Measurements from ENCODE around the gene PRM1.
"Not testable (repeated sequence)": the region's sequence is repeated elsewhere in the genome, so short reads cannot be mapped to it uniquely, and the experiment has no call there.

PRM1 gene

DNA sequence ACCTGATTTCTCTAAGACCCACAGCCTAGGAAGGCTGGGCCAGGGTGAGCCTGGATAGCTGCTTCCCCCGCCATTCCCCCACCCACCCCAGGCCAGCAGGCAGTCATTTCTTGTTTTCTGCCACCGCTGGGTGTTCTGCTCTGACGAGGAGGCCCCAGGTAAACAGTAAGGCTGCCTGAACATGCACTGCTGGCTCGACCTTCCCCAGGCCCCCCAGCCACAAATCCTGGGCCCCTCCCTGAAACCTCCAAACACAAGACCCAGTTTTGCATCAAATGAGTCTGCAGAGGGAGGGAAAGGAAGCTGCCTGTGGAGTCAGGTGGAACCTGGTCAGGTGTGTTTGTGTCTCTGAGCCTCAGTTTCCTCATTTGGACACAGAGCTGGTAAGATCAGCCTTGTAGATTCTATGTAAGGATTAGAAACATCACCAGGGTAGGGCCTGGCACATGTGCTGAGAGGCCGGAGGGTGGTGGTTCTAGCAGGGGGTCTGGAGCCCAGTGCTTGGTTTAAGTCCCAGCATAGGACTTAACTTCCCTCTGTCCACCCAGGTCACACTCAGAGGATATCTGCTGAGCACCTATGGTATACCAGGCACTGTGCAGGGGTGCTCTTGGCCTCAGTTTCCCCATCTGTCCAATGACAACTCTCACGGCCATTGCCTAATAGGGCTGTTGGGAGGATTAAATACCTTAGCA lies 18.9 kb upstream of the PRM1 start:
- Mint-ChIP-seq H3K4me1 (peaks cover 27% of the 10 kb centered on the region), H3K27me3 (ENCODE audit: low read depth, poor library complexity) (peaks cover 26% of the 10 kb centered on the region), H3K36me3 (ENCODE audit: low read depth) (no peaks in the 10 kb centered on the region), H3K9me3 (no peaks in the 10 kb centered on the region), H3K4me3 (no peak overlapping the region), H3K27ac (no peak overlapping the region)
- DNase-seq: no peak
- TF ChIP-seq, protein P1, sequence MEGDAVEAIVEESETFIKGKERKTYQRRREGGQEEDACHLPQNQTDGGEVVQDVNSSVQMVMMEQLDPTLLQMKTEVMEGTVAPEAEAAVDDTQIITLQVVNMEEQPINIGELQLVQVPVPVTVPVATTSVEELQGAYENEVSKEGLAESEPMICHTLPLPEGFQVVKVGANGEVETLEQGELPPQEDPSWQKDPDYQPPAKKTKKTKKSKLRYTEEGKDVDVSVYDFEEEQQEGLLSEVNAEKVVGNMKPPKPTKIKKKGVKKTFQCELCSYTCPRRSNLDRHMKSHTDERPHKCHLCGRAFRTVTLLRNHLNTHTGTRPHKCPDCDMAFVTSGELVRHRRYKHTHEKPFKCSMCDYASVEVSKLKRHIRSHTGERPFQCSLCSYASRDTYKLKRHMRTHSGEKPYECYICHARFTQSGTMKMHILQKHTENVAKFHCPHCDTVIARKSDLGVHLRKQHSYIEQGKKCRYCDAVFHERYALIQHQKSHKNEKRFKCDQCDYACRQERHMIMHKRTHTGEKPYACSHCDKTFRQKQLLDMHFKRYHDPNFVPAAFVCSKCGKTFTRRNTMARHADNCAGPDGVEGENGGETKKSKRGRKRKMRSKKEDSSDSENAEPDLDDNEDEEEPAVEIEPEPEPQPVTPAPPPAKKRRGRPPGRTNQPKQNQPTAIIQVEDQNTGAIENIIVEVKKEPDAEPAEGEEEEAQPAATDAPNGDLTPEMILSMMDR (IDR thresholded peaks at IDR 0.05): no peak

DNA sequence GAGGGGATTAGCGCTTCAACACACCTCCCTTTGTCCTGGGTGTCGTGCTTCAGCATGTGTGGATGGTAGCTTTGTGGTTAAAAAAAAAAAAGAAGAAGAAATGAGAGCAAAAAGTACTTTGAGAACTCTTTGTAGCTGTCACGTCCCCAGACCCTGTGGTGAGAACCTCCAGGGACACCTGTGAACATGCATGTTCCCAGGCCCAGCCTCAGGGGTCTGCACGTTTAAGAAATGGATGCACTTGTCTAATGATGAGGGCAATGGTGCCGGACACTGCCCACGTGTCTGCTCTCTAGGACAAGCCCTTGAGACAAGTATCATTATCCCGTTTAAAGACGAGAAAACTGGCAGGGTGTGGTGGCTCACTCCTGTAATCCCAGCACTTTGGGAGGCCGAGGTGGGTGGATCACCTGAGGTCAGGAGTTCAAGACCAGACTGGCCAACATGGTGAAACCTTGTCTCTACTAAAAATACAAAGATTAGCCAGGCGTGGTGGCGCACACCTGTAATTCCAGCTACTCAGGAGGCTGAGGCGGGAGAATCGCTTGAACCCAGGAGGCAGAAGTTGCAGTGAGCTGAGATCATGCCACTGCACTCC lies 17.9 kb upstream of the PRM1 start:
- H3K27ac Mint-ChIP-seq; H3K4me3 Mint-ChIP-seq; H3K36me3 Mint-ChIP-seq (ENCODE audit: low read depth); H3K9me3 Mint-ChIP-seq; DNase-seq: not testable (repeated sequence)
- H3K4me1 Mint-ChIP-seq: peaks cover 27% of the 10 kb centered on the region
- H3K27me3 Mint-ChIP-seq (ENCODE audit: low read depth, poor library complexity): peaks cover 22% of the 10 kb centered on the region

DNA sequence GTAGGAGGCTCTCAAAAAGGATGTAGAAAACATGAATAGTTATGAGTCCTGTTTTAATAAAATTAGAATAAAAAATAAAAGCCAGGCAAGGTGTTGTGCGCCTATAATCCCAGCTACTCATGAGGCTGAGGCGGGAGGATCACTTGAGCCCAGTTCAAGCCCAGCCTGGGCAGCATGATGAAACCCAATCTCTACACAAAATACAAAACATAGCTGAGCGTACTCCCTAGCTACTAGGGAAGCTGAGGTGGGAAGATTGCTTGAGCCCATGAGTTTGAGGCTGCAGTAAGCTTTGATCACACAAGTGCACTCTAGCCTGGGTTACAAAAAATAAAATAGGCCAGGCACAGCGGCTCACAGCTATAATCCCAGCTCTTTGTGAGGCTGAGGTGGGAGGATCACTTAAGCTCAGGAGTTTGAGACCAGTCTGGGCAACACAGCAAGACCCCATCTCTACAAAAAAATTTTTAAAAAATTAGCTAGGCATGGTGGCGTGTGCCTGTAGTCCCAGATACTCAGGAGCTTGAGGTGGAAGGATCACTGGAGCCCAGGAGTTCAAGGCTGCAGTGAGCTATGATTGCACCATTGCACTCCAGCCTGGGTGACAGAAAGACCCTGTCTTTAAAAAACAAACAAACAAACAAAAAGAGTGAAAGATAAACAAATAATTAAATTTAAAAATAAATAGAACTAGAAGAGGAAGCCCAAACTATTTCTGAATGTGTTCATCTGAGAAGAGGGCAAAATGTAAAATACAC lies 17.2 kb upstream of the PRM1 start:
- DNase-seq: no peak
- peaks cover 17% of the 10 kb centered on the region for H3K27me3 Mint-ChIP-seq (ENCODE audit: low read depth, poor library complexity)
- no peaks in the 10 kb centered on the region for H3K9me3 Mint-ChIP-seq
- TF ChIP-seq, protein P1 (IDR thresholded peaks at IDR 0.05): no peak
- H3K4me3 Mint-ChIP-seq: no peak overlapping the region
- H3K27ac Mint-ChIP-seq: no peak overlapping the region
- no peaks in the 10 kb centered on the region for H3K36me3 Mint-ChIP-seq (ENCODE audit: low read depth)
- H3K4me1 Mint-ChIP-seq: peaks cover 27% of the 10 kb centered on the region

DNA sequence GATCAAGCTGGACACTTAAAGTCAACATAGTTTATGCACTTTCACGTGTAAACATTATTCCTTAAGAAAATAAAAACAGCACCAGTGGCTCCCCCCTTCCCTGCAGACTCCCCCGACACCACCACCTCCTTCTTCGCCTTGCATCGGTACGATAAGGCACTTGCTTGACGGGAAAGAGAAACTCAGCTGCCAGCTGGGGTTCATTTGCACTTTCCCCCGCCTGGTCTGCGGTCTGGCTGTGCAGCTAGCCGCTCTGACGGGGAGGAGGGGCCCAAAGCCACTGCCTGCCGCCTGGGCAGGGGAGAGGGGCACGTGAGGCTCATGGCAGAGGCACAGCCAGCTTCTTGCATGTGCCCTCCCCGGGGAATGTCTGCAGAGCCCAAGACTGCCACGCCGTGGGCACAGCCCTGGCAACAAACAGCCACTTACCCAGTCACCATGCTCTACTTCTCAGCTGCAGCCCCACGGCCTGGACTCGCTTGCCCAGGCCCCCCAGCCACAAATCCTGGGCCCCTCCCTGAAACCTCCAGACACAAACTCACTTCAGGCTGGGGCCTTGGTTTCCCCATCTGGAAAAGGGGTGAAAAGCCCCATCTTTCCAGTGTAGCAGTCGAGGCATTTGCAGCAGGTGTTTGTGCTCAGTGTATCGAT lies 16.5 kb upstream of the PRM1 start:
- Mint-ChIP-seq H3K9me3 (no peaks in the 10 kb centered on the region), H3K4me1 (peaks cover 32% of the 10 kb centered on the region), H3K4me3 (no peak overlapping the region), H3K27ac (no peak overlapping the region), H3K36me3 (ENCODE audit: low read depth) (no peaks in the 10 kb centered on the region), H3K27me3 (ENCODE audit: low read depth, poor library complexity) (peaks cover 17% of the 10 kb centered on the region)
- peak; percentile 42 for DNase-seq
- TF ChIP-seq, protein P1 (IDR thresholded peaks at IDR 0.05): no peak

DNA sequence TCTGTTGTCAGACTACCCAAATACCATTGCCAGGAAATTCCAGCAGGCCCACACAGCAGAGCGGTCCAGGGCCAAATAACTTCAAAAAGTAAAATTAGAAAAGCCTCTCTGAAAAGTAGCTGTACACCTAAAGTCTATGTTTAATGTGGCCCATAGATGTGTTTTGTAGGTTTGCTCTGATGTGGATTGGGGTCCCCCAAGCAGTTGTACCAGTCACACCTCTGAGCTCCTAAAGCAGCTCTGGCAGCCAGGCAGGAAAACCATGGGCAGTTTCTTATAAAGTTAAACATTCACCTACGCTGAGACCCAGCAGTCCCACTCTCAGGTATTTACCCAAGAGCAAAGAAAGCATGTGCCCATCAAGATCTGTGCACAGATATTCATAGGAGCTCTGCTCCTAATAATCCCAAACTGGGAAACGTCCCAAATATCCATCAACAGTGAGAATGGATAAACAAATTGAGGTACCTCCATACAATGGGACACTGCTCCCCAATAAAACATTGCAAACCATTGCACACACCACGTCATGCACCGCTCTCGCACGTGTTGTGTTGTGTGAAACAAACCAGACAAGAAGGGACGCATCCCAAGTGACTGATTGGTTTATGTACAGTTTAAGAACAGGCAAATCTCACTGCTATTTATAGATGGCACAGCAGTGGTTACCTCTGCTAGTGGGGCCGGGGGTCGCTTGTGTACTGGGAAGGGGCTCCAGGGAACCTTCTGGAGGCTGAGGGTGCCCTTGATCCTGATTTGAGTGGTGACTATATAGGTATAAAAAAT lies 15.8 kb upstream of the PRM1 start:
- no peak overlapping the region for H3K27ac Mint-ChIP-seq
- peaks cover 38% of the 10 kb centered on the region for H3K4me1 Mint-ChIP-seq
- H3K36me3 Mint-ChIP-seq (ENCODE audit: low read depth): no peaks in the 10 kb centered on the region
- H3K27me3 Mint-ChIP-seq (ENCODE audit: low read depth, poor library complexity): peaks cover 17% of the 10 kb centered on the region
- TF ChIP-seq, protein P1 (IDR thresholded peaks at IDR 0.05): no peak
- H3K9me3 Mint-ChIP-seq: no peaks in the 10 kb centered on the region
- DNase-seq: no peak
- no peak overlapping the region for H3K4me3 Mint-ChIP-seq
